Activated CD4-positive, alpha-beta T cell treated with anti-CD3 and anti-CD28 coated beads for 1 hour (primary cell): Measurements from ENCODE around the gene KIF7.
A peak's percentile ranks its signal among the peaks of the same experiment; 100 is the strongest.
"Not testable (repeated sequence)": the region's sequence is repeated elsewhere in the genome, so short reads cannot be mapped to it uniquely, and the experiment has no call there.

Experiments
- DNase-seq: peaks from one replicate; pipeline ENCODE4 v3.0.0-alpha.2; 2020

The KIF7 gene

DNA sequence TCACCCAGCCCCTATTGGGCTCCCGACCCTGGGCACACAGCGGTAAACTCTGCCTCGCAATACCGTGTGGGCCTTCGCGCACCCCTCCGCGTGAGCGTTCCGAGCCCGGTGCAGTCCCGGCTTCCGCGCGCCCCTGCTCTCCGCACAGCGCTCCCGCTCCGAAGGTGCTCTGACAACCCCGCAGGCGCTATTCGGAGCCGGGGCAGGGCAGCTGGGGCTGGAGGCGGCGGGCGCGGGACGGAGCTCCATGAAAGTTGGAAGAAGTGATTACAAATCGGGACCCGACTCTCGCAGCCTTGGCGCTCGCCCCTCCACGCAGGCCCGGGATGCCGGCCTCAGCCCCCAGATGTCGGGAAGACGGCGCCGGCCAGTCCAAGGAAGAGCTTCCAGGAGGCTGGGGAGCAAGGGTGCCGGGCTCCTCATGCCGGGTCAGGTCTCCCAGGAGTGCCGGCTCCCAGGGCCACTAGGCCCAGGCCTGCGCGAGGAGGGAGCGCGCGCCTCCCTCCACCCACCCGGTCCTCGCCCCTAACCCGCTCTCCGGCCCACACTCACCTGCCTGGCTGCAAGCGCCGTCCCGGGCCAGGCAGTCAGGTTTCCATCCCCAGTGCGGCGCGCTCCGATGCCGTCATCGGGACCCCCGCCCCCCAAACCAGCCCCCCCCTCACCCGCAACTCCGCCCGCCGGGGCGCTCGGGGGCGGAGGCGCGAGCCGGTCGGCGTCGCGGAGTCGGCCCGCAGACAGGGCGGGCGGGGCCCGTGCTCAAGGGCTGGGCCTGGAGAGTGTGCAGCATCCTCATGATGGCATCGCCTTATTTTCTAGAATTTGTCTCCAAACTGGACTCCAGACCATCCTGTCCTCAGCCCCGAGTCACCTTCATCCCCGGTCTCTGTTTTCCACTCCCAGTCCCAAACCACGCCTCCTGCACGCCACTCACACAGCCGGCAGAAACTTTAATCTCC, at the start of gene KIF7:
Gene KIF7 (minus strand): TSS at position 621 of the 959 bp plus-strand sequence. CDS start 2,537 bp downstream, outside the sequence.
- no peak for DNase-seq

DNA sequence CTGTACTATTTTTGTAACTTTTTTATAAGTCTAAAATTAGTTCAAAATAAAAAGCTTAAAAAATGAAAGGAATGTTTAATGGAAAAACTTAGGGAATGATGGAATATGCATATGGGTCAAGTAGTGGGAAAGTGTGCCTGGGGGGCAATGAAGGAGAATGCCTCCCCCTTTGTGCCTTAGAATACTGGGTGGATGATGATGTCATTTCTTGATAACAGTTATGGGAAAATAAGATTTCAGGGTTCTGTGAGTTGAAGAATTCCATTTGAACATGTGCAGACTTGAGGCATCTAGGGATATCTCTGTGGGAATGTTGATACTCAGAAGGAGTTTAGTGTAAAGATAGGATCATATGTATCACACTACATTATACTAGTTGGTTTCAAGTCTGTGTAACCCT, 49.1 kb upstream of the KIF7 start:
- no peak for DNase-seq

GRCh38 chr15:89695198-89695597, 39.9 kb upstream of the KIF7 start:
- DNase-seq, result no peak

DNA sequence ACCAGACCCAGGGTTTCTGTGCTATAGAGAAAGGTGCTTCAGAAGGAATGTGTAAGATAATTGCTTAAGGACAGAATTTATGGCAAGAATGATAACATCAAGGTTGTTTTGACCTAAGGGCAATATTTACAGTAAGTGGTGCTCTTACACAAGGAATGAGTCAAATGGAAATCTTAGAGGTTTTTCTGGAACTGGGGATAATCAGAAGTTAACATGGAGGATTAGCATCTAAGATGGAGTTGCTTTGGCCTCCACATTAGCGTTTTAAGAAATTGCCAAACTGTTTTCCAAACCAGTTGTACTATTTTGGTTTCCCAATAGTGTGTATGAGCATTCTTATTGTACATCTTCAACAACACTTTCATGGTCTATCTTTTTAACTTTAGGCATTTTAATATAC, 38.4 kb upstream of the KIF7 start:
- no peak for DNase-seq

GRCh38 chr15:89693091-89693490, 37.8 kb upstream of the KIF7 start:
- no peak for DNase-seq

GRCh38 chr15:89690276-89691218, 35.3 kb upstream of the KIF7 start, which contains the start of the genes PEX11A and WDR93:
Gene PEX11A, minus strand, starts transcription at chr15:89690754. Its CDS starts 122 bp downstream, at chr15:89690632.
Gene WDR93, plus strand, starts transcription at chr15:89690811. Its CDS starts 10,936 bp downstream, at chr15:89701747.
- peak; percentile 66 for DNase-seq

GRCh38 chr15:89689930-89690275, 34.6 kb upstream of the KIF7 start:
- DNase-seq, result not testable (repeated sequence)

GRCh38 chr15:89686522-89686921, 31.3 kb upstream of the KIF7 start:
- no peak for DNase-seq

GRCh38 chr15:89685995-89686394, 30.7 kb upstream of the KIF7 start:
- no peak for DNase-seq

- DNase-seq, result no peak
These were observed 25.9 kb upstream of the KIF7 start for GRCh38 chr15:89681146-89681545.

DNA sequence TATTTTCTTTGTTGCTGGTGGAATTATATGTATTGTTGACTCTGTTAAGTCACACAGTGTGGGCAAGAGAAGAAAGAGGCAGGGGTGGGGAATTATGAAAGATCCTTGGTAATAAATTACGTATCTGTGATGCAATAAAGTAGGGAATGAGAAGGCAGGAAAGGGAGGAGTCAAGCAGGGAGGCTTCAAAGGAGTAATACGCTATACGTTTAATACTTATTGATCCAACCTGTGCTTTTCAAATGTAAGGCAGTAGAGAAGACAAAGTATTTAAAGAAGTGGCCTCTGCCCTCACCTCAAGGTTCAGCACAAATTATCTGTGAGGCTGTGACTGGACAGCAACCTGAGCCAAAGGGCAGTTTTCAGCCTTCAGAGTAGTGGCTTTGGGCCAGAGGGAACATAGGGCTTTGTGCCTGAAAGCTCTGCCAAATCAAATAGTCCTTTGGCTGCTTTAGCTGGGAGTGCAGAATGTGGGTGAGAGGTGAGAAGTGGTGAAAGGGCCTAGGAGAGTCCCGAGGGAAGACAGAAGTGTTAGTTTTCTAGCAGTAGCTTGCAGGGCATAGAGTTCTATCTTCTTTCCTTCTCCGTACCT, 25.1 kb upstream of the KIF7 start:
- DNase-seq, result no peak

- DNase-seq, result no peak
These were observed 23.9 kb upstream of the KIF7 start, which contains the start of gene PLIN1 for GRCh38 chr15:89679212-89679611. Gene PLIN1, minus strand, starts transcription at chr15:89679367. Its CDS starts 1,878 bp downstream, at chr15:89677489.

- DNase-seq, result no peak
These were observed 22.1 kb upstream of the KIF7 start for GRCh38 chr15:89677381-89677780.

DNA sequence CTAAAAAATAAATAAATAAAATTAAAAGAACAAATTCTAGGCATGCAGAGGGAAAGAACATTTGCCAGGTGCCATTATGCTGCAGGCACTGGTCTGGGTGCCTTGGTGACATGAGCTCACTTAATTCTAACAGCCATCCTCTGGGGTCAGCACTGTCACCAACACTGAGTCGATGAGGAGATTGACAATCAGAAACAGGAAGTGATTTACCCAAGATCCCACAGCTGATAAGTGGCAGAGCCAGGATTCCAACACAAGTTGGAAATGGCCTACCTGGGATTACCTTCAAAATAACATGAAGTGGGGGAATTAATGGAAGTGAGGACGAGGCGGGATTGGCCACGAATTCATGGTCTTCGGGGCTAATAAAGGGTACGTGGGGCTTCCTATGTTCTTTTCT, 20.3 kb upstream of the KIF7 start:
- no peak for DNase-seq

DNA sequence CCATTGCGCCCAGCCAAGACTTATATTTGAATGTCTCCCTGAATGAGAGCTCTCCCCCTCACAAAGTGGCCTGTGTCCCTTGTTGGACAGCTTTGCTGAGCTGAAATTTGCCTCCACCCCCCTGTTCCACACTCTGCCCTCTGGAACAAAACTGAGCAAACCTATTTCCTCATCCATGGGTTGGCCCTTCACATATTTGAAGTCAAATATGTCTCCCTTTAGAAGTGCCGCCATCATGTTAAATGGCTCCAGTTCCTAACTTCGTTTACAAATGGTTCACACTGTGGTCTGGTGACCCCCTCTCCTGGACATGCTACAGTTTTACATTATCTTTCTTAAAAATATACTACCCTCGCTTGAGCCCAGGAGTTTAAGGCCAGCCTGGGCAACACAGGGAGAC, 19.3 kb upstream of the KIF7 start:
- no peak for DNase-seq

DNA sequence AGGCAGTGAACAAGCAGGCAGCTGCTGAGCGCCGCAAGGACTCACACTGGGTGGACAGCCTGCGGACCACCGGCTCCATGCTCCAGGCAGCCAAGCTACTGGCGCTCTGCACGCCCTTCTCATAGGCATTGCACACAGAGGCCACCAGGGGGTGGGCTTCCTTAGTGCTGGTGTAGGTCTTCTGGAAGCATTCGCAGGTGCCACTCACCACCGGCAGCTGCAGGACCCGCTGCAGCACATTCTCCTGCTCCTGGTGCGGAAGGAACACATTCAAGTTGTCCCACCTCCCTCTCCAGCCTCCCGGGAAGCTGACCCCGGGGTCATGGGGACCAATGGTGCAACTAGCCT, 17.9 kb upstream of the KIF7 start:
- DNase-seq, result no peak

DNA sequence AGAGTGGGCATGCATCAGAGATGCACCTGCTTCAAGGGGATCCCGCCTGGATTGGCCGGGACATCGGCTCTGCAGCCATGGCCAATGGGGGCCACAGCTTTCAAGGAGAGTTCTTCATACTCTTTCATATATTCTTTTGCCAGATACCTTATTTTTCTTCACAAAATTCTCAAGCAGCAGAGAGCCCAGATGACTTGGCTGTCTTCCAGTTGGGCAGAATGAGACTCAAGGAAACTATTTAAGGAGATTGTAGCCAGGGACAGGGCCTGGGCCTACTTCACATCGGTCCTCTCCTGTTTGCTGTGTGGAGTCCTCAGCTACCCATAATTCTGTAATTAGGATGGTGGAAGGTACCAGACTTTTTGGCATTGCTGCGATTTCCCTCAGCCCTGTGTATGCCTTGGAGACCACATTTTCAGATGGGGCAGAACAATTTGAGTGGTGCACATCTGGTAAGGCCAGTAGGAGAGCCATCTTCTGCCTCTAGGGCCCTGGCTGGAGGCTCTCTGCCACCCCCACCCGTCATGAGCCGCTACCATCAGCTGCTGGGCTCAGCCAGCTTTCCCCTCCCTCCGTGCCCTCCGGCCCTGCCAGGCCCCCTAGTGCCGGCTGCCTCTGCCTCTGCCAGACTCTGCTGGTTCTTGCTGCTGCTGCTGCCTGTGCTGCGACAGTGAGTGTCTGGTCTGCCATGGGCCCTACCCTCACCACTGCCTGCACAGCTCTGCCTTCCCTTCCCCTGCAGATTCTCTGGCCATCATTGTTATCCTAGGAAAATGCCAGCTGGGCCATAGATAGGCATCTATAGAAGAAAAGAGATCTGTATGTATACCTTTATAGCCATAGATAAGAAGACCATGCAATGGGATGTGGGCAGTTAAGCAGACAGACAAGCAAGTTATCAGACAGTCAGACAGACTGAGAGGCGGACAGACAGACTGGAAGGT, 17.2 kb upstream of the KIF7 start:
- no peak for DNase-seq

GRCh38 chr15:89671687-89672086, 16.4 kb upstream of the KIF7 start:
- DNase-seq, result no peak

- no peak for DNase-seq
These were observed 15.8 kb upstream of the KIF7 start for GRCh38 chr15:89670971-89671560.

- DNase-seq, result no peak
These were observed 14.7 kb upstream of the KIF7 start for GRCh38 chr15:89669941-89670340.

- DNase-seq, result no peak
These were observed 14.1 kb upstream of the KIF7 start for GRCh38 chr15:89669309-89669865.
